Tibial artery (tissue), 4 donors: ENCODE results near the gene VANGL2.
"Not testable (repeated sequence)": the region's sequence is repeated elsewhere in the genome, so short reads cannot be mapped to it uniquely, and the experiment has no call there.

Experiments used
- DNase-seq, 2 donors: peaks; one replicate each; pipeline ENCODE4 v3.0.0-alpha.2; 2019
- H3K27ac ChIP-seq, 2 donors: fragments of 200-600 bp; sonication (generic) in 1 of 2; 1 replicate in 1 of 2; 2 replicates in 1 of 2; pipeline ENCODE4 v1.5.1; 2018 to 2019; ENCODE audit warnings: mild to moderate bottlenecking in 1 of 2
- H3K27me3 ChIP-seq, 2 donors: fragments of 200-600 bp; sonication (generic) in 1 of 2; one replicate each; pipeline versions ENCODE4 v1.5.1 to v1.6.0; 2016 to 2019
- H3K36me3 ChIP-seq, 3 donors: fragments of 200-600 bp; sonication (generic) in 2 of 3; one replicate each; pipeline ENCODE4 v1.5.1; 2016 to 2019; ENCODE audit warnings: mild to moderate bottlenecking in 2 of 3
- H3K4me1 ChIP-seq, 4 donors: fragments of 200-600 bp; sonication (generic) in 2 of 4; 1 replicate in 3 of 4; 2 replicates in 1 of 4; pipeline ENCODE4 v1.5.1; 2016 to 2019
- H3K4me3 ChIP-seq, 2 donors: fragments of 200-600 bp; sonication (generic) in 1 of 2; 1 replicate in 1 of 2; 2 replicates in 1 of 2; pipeline ENCODE4 v1.5.1; 2018 to 2019; ENCODE audit warnings: mild to moderate bottlenecking in 2 of 2
- H3K9me3 ChIP-seq, 3 donors: fragments of 200-600 bp; sonication (generic) in 1 of 3; one replicate each; pipeline ENCODE4 v1.5.1; 2016 to 2019
- intact Hi-C: fragments of 100-400 bp; cut with DNase I; formaldehyde crosslinking; loops from one replicate; pipeline ENCODE4 v1.15.0; 2023; ENCODE audit warnings: low total_unique reads
- TF ChIP-seq, protein P1 (sequence below), 2 experiments: fragments of 200-600 bp in 1 of 2; fragments of 450-650 bp in 1 of 2; IDR thresholded peaks; one replicate each; pipeline ENCODE4 v1.5.1; 2017 to 2019; ENCODE audit warnings: antibody characterized with exemption in 2 of 2, mild to moderate bottlenecking in 1 of 2, moderate library complexity in 1 of 2

Gene VANGL2

DNA sequence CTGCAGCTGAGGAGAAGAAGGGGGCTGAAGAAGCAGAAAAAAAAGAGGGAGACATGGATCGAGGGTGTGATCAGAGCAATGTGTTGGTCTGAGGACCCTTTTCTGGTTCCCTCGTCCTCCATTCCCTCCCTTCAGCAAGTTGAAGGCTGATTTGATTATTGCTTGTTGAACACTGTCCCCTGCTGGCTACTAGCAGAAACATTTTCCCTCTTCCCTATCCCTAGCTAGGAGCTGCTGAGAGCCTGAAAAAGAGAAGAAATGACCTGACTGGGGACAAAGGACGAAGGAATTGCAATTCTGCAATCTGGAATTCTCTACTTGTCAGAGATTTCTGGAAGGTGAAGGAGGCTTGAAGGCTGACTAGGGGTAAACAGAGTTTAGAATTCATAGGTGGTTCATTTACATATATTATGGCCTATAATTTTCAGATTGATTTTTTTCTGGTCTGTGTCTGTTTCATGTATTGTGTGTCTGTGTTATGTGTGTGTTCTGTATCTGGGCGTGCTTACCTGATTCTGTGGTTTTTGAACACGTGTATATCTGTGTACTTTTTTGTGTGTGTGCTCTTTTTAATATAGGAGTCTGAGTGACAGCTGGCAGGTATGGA is 23.7 kb upstream of the VANGL2 start:
- Histone ChIP-seq H3K4me1 (peaks cover 0 to 8% (median 2%) of the 10 kb centered on the region in 4 donors), H3K9me3 (no peaks in the 10 kb centered on the region), H3K27ac (no peak overlapping the region), H3K4me3 (no peak overlapping the region), H3K36me3 (no peaks in the 10 kb centered on the region), H3K27me3 (peaks cover 0 to 21% of the 10 kb centered on the region in 2 donors)
- intact Hi-C loops = no loop called here
- TF ChIP-seq, protein P1, sequence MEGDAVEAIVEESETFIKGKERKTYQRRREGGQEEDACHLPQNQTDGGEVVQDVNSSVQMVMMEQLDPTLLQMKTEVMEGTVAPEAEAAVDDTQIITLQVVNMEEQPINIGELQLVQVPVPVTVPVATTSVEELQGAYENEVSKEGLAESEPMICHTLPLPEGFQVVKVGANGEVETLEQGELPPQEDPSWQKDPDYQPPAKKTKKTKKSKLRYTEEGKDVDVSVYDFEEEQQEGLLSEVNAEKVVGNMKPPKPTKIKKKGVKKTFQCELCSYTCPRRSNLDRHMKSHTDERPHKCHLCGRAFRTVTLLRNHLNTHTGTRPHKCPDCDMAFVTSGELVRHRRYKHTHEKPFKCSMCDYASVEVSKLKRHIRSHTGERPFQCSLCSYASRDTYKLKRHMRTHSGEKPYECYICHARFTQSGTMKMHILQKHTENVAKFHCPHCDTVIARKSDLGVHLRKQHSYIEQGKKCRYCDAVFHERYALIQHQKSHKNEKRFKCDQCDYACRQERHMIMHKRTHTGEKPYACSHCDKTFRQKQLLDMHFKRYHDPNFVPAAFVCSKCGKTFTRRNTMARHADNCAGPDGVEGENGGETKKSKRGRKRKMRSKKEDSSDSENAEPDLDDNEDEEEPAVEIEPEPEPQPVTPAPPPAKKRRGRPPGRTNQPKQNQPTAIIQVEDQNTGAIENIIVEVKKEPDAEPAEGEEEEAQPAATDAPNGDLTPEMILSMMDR (IDR thresholded peaks at IDR 0.05) = peak; percentile 68 to 75
- DNase-seq = no peak

GRCh38 chr1:160377585-160378206 is 22.7 kb upstream of the VANGL2 start:
- Histone ChIP-seq H3K4me1 (peaks cover 0 to 8% (median 2%) of the 10 kb centered on the region in 4 donors), H3K9me3 (no peaks in the 10 kb centered on the region), H3K27ac (no peak overlapping the region), H3K4me3 (no peak overlapping the region), H3K27me3 (peaks cover 0 to 11% of the 10 kb centered on the region in 2 donors), H3K36me3 (no peaks in the 10 kb centered on the region)
- TF ChIP-seq, protein P1 (IDR thresholded peaks at IDR 0.05) = no peak
- DNase-seq = no peak
- intact Hi-C loops = no loop called here

DNA sequence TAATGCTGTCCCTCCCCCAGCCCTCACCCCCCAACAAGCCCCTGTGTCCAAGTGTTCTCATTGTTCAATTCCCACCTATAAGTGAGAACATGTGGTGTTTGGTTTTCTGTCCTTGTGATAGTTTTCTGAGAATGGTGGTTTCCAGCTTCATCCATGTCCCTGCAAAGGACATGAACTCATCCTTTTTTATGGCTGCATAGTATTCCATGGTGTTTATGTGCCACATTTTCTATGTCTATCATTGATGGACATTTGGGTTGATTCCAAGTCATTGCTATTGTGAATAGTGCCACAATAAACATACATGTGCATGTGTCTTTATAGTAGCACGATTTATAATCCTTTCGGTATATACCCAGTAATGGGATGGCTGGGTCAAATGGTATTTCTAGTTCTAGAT is 15.6 kb upstream of the VANGL2 start:
- H3K4me1 ChIP-seq, H3K9me3 ChIP-seq, H3K27ac ChIP-seq, intact Hi-C loops, H3K36me3 ChIP-seq, H3K27me3 ChIP-seq, DNase-seq, H3K4me3 ChIP-seq: not testable (repeated sequence)

DNA sequence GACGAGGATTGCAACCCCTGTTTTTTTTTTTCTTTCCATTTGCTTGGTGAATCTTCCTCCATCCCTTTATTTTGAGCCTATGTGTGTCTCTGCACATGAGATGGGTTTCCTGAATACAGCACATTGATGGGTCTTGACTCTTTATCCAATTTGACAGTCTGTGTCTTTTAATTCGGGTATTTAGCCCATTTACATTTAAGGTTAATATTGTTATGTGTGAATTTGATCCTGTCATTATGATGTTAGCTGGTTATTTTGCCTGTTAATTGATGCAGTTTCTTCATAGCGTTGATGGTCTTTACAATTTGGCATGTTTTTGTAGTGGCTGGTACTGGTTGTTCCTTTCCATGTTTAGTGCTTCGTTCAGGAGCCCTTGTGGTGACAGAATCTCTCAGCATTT is 12.0 kb upstream of the VANGL2 start:
- H3K4me1 ChIP-seq, H3K27me3 ChIP-seq, H3K9me3 ChIP-seq, H3K36me3 ChIP-seq, DNase-seq, intact Hi-C loops, H3K27ac ChIP-seq, H3K4me3 ChIP-seq: not testable (repeated sequence)

DNA sequence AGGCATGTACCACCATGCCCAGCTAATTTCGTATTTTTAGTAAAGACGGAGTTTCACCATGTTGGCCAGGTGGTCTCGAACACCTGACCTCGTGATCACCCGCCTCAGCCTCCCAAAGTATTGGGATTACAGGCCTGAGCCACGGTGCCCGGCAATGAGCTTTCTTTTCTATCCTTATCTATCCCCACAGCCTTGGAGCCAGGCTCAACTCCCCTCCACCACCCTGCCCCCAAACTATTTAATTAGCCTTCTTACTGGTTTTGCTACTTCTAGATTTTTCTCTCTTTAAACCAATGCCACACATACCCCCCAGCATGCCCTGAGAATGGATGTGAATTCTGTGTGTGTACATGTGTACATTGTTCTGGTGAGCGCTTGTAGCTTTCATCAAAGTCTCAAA is 5.7 kb upstream of the VANGL2 start:
- Histone ChIP-seq H3K4me3 (no peak overlapping the region), H3K36me3 (no peaks in the 10 kb centered on the region), H3K27ac (no peak overlapping the region), H3K4me1 (no peaks in the 10 kb centered on the region), H3K27me3 (peaks cover 0 to 10% of the 10 kb centered on the region in 2 donors), H3K9me3 (no peaks in the 10 kb centered on the region)
- intact Hi-C loops = no loop called here
- TF ChIP-seq, protein P1 (IDR thresholded peaks at IDR 0.05) = no peak
- no peak for DNase-seq

- no peak for DNase-seq
- H3K4me3 ChIP-seq = no peak overlapping the region
- H3K4me1 ChIP-seq = peaks cover 0 to 15% (median 11%) of the 10 kb centered on the region in 4 donors
- H3K27ac ChIP-seq = no peak overlapping the region
- no peaks in the 10 kb centered on the region for H3K9me3 ChIP-seq
- intact Hi-C loops = no loop called here
- H3K27me3 ChIP-seq = peaks cover 0 to 35% of the 10 kb centered on the region in 2 donors
- H3K36me3 ChIP-seq = no peaks in the 10 kb centered on the region
- TF ChIP-seq, protein P1 (IDR thresholded peaks at IDR 0.05) = no peak
These were observed 2.7 kb upstream of the VANGL2 start for GRCh38 chr1:160397651-160398050.
